ENCODE results near the gene BRMS1L. TPM values are rescaled to one million over a fixed set of nuclear protein-coding genes. Genes with fewer than 3 reads are reported as not detected.
"Not testable (repeated sequence)": the region's sequence is repeated elsewhere in the genome, so short reads cannot be mapped to it uniquely, and the experiment has no call there.

The BRMS1L gene
- total and polyA plus RNA-seq, 2 experiments from 2014 or later = 11.8 to 19.5 TPM

DNA sequence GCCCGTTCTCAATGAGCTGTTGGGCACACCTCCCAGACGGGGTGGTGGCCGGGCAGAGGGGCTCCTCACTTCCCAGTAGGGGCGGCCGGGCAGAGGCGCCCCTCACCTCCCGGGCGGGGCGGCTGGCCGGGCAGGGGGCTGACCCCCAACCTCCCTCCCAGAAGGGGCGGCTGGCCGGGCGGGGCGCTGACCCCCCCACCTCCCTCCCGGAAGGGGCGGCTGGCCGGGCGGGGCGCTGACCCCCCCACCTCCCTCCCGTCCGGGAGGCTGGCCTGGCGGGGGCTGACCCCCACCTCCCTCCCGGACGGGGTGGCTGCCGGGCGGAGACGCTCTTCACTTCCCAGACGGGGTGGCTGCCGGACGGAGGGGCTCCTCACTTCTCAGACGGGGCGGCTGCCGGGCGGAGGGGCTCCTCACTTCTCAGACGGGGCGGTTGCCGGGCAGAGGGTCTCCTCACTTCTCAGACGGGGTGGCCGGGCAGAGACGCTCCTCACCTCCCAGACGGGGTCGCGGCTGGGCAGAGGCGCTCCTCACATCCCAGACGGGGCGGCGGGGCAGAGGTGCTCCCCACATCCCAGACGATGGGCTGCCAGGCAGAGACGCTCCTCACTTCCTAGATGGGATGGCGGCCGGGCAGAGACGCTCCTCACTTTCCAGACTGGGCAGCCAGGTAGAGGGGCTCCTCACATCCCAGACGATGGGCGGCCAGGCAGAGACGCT lies 1.5 kb upstream of the BRMS1L start:
- not testable (repeated sequence) for DNase-seq (ENCODE audit: low spot score); ATAC-seq

DNA sequence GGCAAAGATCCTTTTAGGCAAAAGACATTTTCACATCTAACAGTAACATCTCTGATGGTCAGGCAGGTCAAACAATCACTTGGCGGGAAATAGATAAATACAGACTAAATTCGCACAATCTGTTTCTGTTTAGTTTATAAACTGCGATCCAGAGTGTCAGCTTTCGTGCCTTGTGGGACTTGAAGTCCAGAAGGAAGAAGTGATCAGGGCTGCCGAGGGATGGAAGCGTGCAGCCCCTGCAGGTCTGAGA lies 245 bp upstream of the BRMS1L start:
- TF ChIP-seq ZNF114 (CRISPR knock-in tag; IDR thresholded peaks at IDR 0.05) (no peak), EZH2 (IDR thresholded peaks at IDR 0.05; ENCODE audit: low read depth, unreplicated experiment) (no peak)
- Mint-ChIP-seq H3K36me3 (ENCODE audit: low read depth) (no peaks in the 10 kb centered on the region; the same call in 2 of the 3 replicates), H3K27ac (peak overlapping the region; percentile 57), H3K27me3 (ENCODE audit: insufficient read depth, low read depth, poor library complexity) (no peaks in the 10 kb centered on the region), H3K4me1 (peaks cover 8% of the 10 kb centered on the region), H3K9me3 (peaks cover 3% of the 10 kb centered on the region; the same call in 2 of the 3 replicates), H3K4me3 (peak overlapping the region; percentile 81)
- ATAC-seq (no peak), DNase-seq (ENCODE audit: low spot score) (no peak)
- peak overlapping the region; percentile 54 for H3K4me2 ChIP-seq
- H3K4me1 ChIP-seq (ENCODE audit: insufficient read depth) = peaks cover 7% of the 10 kb centered on the region
- H3K9me2 ChIP-seq (ENCODE audit: insufficient read depth) = no peaks in the 10 kb centered on the region
- H3K79me2 ChIP-seq (replicated peaks; ENCODE audit: insufficient read depth) = peaks cover 31% of the 10 kb centered on the region
- H3K27me3 ChIP-seq (ENCODE audit: insufficient read depth) = no peaks in the 10 kb centered on the region
- H3K36me3 ChIP-seq (ENCODE audit: insufficient read depth) = no peaks in the 10 kb centered on the region
- H2AFZ ChIP-seq = peak overlapping the region; percentile 2; the same call in 1 of the 2 replicates
- H3K27ac ChIP-seq (ENCODE audit: low read depth) = no peak overlapping the region
- H3F3A ChIP-seq (replicated peaks; ENCODE audit: low read depth) = peaks cover 3% of the 10 kb centered on the region; the same call in 1 of the 2 replicates
- no peaks in the 10 kb centered on the region; the same call in 1 of the 2 replicates for H4K20me1 ChIP-seq (replicated peaks; ENCODE audit: insufficient read depth)
- H3K4me3 ChIP-seq = peak overlapping the region; percentile 46

More for the DNA sequence above, 1.5 kb upstream of the BRMS1L start:
- H3K79me2 ChIP-seq (replicated peaks; ENCODE audit: insufficient read depth) = peaks cover 26% of the 10 kb centered on the region
- not testable (repeated sequence) for H3K4me1 Mint-ChIP-seq; H3K9me2 ChIP-seq (ENCODE audit: insufficient read depth); H3K27ac ChIP-seq (ENCODE audit: low read depth); H3K9me3 Mint-ChIP-seq; H3K27me3 ChIP-seq (ENCODE audit: insufficient read depth); H3K4me2 ChIP-seq; H3K4me1 ChIP-seq (ENCODE audit: insufficient read depth); H4K20me1 ChIP-seq (replicated peaks; ENCODE audit: insufficient read depth); H3K27me3 Mint-ChIP-seq (ENCODE audit: insufficient read depth, low read depth, poor library complexity); H3K36me3 ChIP-seq (ENCODE audit: insufficient read depth); H2AFZ ChIP-seq; H3F3A ChIP-seq (replicated peaks; ENCODE audit: low read depth); H3K4me3 ChIP-seq; H3K27ac Mint-ChIP-seq; H3K4me3 Mint-ChIP-seq; H3K36me3 Mint-ChIP-seq (ENCODE audit: low read depth)

DNA sequence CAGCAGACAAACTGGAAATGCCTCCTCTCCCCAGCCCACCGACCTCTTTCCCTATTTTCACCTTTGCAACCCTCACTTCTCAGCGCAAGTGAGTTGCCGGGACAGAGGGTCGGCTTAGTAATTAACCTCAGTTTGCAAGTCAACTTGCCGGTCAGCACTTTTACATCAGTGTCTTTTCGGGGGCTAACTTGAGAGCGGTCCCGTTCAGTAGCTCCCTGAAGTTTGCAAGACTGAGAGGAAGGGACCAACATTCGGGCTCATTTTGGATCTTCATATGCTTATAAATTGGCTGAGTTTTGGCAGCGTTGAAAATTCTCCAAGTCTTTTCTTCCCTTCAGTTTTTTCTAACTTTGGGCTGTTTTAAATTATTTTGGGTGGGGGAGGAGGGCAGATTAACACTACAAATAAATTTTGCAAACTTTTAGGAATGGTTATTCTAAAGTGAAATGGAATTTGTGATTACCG lies 846 bp downstream of the BRMS1L start:
- H3K27ac Mint-ChIP-seq = peak overlapping the region; percentile 83; the same call in 1 of the 2 replicates
- ATAC-seq = no peak
- H3K9me2 ChIP-seq (ENCODE audit: insufficient read depth) = no peaks in the 10 kb centered on the region

More for the DNA sequence above, 846 bp downstream of the BRMS1L start:
- peaks cover 7% of the 10 kb centered on the region for H3K4me1 ChIP-seq (ENCODE audit: insufficient read depth)
- peak overlapping the region; percentile 93 for H3K4me3 ChIP-seq
- no peaks in the 10 kb centered on the region; the same call in 1 of the 2 replicates for H4K20me1 ChIP-seq (replicated peaks; ENCODE audit: insufficient read depth)
- peaks cover 3% of the 10 kb centered on the region; the same call in 1 of the 2 replicates for H3F3A ChIP-seq (replicated peaks; ENCODE audit: low read depth)
- peak overlapping the region; percentile 99 for H2AFZ ChIP-seq
- H3K36me3 ChIP-seq (ENCODE audit: insufficient read depth) = no peaks in the 10 kb centered on the region
- peaks cover 3% of the 10 kb centered on the region; the same call in 2 of the 3 replicates for H3K9me3 Mint-ChIP-seq
- H3K36me3 Mint-ChIP-seq (ENCODE audit: low read depth) = peaks cover 8% of the 10 kb centered on the region
- no peaks in the 10 kb centered on the region for H3K27me3 ChIP-seq (ENCODE audit: insufficient read depth)
- peak overlapping the region; percentile 92 for H3K27ac ChIP-seq (ENCODE audit: low read depth)
- peak overlapping the region; percentile 80 for H3K4me2 ChIP-seq
- no peak for TF ChIP-seq ZNF114 (CRISPR knock-in tag; IDR thresholded peaks at IDR 0.05)
- TF ChIP-seq, protein P1, sequence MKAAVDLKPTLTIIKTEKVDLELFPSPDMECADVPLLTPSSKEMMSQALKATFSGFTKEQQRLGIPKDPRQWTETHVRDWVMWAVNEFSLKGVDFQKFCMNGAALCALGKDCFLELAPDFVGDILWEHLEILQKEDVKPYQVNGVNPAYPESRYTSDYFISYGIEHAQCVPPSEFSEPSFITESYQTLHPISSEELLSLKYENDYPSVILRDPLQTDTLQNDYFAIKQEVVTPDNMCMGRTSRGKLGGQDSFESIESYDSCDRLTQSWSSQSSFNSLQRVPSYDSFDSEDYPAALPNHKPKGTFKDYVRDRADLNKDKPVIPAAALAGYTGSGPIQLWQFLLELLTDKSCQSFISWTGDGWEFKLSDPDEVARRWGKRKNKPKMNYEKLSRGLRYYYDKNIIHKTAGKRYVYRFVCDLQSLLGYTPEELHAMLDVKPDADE (IDR thresholded peaks at IDR 0.05) = no peak
- no peak for TF ChIP-seq ZNF331 (CRISPR knock-in tag; IDR thresholded peaks at IDR 0.05; ENCODE audit: low read depth)
- TF ChIP-seq NANOG (IDR thresholded peaks at IDR 0.05; ENCODE audit: borderline replicate concordance) = no peak
- no peak for TF ChIP-seq EZH2phosphoT487 (IDR thresholded peaks at IDR 0.05; ENCODE audit: unreplicated experiment)
- no peak for TF ChIP-seq POLR2AphosphoS5 (IDR thresholded peaks at IDR 0.05; ENCODE audit: low read depth)
- no peak for TF ChIP-seq JUNB (IDR thresholded peaks at IDR 0.05; ENCODE audit: unreplicated experiment)
- no peaks in the 10 kb centered on the region for H3K27me3 Mint-ChIP-seq (ENCODE audit: insufficient read depth, low read depth, poor library complexity)
- H3K4me3 Mint-ChIP-seq = peak overlapping the region; percentile 81
- DNase-seq (ENCODE audit: low spot score) = no peak
- peaks cover 8% of the 10 kb centered on the region for H3K4me1 Mint-ChIP-seq
- peaks cover 31% of the 10 kb centered on the region for H3K79me2 ChIP-seq (replicated peaks; ENCODE audit: insufficient read depth)
